Uterus (tissue), 4 donors: ENCODE data around the gene SNAPC4. TPM values are rescaled to one million over a fixed set of nuclear protein-coding genes. Genes with fewer than 3 reads are reported as not detected.

Experiments used
- DNase-seq, 2 donors: peaks; one replicate each; pipeline ENCODE4 v3.0.0-alpha.2; 2019 to 2020
- H3K27ac ChIP-seq, 2 donors: fragments of 200-600 bp; sonication (generic); 1 replicate in 1 of 2; 2 replicates in 1 of 2; pipeline ENCODE4 v1.5.1; 2016 to 2018
- H3K27me3 ChIP-seq, 2 donors: fragments of 200-600 bp; sonication (generic); one replicate each; pipeline ENCODE4 v1.5.1; 2018 to 2019; ENCODE audit warnings: control low read depth in 1 of 2
- H3K36me3 ChIP-seq, 2 donors: fragments of 200-600 bp; sonication (generic); one replicate each; pipeline ENCODE4 v1.5.1; 2019; ENCODE audit warnings: control low read depth in 1 of 2
- H3K4me1 ChIP-seq, 2 donors: fragments of 200-600 bp; sonication (generic); one replicate each; pipeline ENCODE4 v1.5.1; 2018 to 2019; ENCODE audit warnings: control low read depth in 1 of 2
- H3K4me3 ChIP-seq, 2 donors: fragments of 200-600 bp; sonication (generic); 1 replicate in 1 of 2; 2 replicates in 1 of 2; pipeline ENCODE4 v1.5.1; 2018 to 2019; ENCODE audit warnings: mild to moderate bottlenecking in 1 of 2
- H3K9me3 ChIP-seq, 2 donors: fragments of 200-600 bp; sonication (generic); one replicate each; pipeline ENCODE4 v1.5.1; 2019; ENCODE audit warnings: control low read depth in 1 of 2
- CTCF ChIP-seq, 4 experiments: fragments of 200-600 bp in 2 of 4; fragments of 450-650 bp in 2 of 4; sonication (generic) in 2 of 4; IDR thresholded peaks; one replicate each; pipeline ENCODE4 v1.5.1; 2016 to 2019; ENCODE audit warnings: antibody characterized with exemption in 4 of 4, mild to moderate bottlenecking in 2 of 4, moderate library complexity in 1 of 4
- POLR2A ChIP-seq, 2 donors: fragments of 450-650 bp; IDR thresholded peaks; one replicate each; pipeline ENCODE4 v1.6.1; 2016; ENCODE audit warnings: antibody characterized with exemption in 2 of 2, mild to moderate bottlenecking in 1 of 2, moderate library complexity in 1 of 2
- intact Hi-C: fragments of 100-400 bp; cut with DNase I; formaldehyde crosslinking; loops from one replicate; pipeline ENCODE4 v1.15.1; 2023; ENCODE audit warnings: low total_unique reads
- total RNA-seq, 4 donors: library from RNA; depleted of rRNA in 3 of 4; stranded (reverse); fragments of >200 nt in 3 of 4; gene quantifications; one replicate each; pipeline versions ENCODE4 v1.1.0 to v1.2.4, GENCODE V29; 2014 to 2023
- donor health status: DM: yes; HTN: yes; CAD: no.

The SNAPC4 gene
- total RNA-seq, 4 donors from 2014 or later: 0.51 to 12.5 (median 7.7) TPM

GRCh38 chr9:136380381-136380780 lies 19.6 kb downstream of the SNAPC4 start:
- no peak overlapping the region for H3K27ac ChIP-seq
- no peak for DNase-seq
- no peaks in the 10 kb centered on the region for H3K4me1 ChIP-seq
- no peaks in the 10 kb centered on the region for H3K27me3 ChIP-seq
- TF ChIP-seq CTCF (IDR thresholded peaks at IDR 0.05) (no peak), POLR2A (IDR thresholded peaks at IDR 0.05) (no peak)
- H3K36me3 ChIP-seq: no peaks in the 10 kb centered on the region
- no peaks in the 10 kb centered on the region for H3K9me3 ChIP-seq
- no peak overlapping the region for H3K4me3 ChIP-seq
- intact Hi-C loops: no loop called here

- no peak overlapping the region for H3K4me3 ChIP-seq
- H3K9me3 ChIP-seq: no peaks in the 10 kb centered on the region
- no peaks in the 10 kb centered on the region for H3K4me1 ChIP-seq
- no peaks in the 10 kb centered on the region for H3K27me3 ChIP-seq
- H3K27ac ChIP-seq: no peak overlapping the region
- intact Hi-C loops: no loop called here
- no peak for DNase-seq
- no peaks in the 10 kb centered on the region for H3K36me3 ChIP-seq
- TF ChIP-seq CTCF (IDR thresholded peaks at IDR 0.05) (no peak), POLR2A (IDR thresholded peaks at IDR 0.05) (no peak)
These were observed 20.1 kb downstream of the SNAPC4 start for GRCh38 chr9:136379891-136380290.

- no peak overlapping the region for H3K27ac ChIP-seq
- no peak overlapping the region for H3K4me3 ChIP-seq
- intact Hi-C loops: no loop called here
- no peak for TF ChIP-seq POLR2A (IDR thresholded peaks at IDR 0.05)
- TF ChIP-seq CTCF (IDR thresholded peaks at IDR 0.05): no peak
- H3K4me1 ChIP-seq: no peaks in the 10 kb centered on the region
- H3K9me3 ChIP-seq: no peaks in the 10 kb centered on the region
- no peaks in the 10 kb centered on the region for H3K27me3 ChIP-seq
- no peak for DNase-seq
- no peaks in the 10 kb centered on the region for H3K36me3 ChIP-seq
These were observed 20.6 kb downstream of the SNAPC4 start for GRCh38 chr9:136379401-136379800.

DNA sequence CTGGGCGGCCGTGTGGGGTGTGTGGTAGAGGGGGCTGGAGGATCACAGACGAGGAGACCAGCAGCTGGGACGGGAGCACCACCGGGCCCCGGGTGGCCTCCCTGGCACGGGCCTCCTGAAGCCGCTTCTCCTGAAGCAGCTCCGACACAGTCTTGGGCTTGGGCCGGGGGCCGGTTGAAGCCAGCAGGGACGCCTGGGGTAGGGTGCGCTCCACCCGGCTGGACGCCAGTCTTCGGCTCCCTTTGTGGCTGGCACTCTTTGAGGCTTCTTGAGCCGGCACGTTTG lies 21.0 kb downstream of the SNAPC4 start:
- no peaks in the 10 kb centered on the region for H3K27me3 ChIP-seq
- intact Hi-C loops: no loop called here
- TF ChIP-seq POLR2A (IDR thresholded peaks at IDR 0.05): no peak
- TF ChIP-seq CTCF (IDR thresholded peaks at IDR 0.05): no peak
- no peak overlapping the region for H3K27ac ChIP-seq
- H3K9me3 ChIP-seq: no peaks in the 10 kb centered on the region
- no peaks in the 10 kb centered on the region for H3K36me3 ChIP-seq
- no peak for DNase-seq
- H3K4me3 ChIP-seq: no peak overlapping the region
- H3K4me1 ChIP-seq: no peaks in the 10 kb centered on the region

DNA sequence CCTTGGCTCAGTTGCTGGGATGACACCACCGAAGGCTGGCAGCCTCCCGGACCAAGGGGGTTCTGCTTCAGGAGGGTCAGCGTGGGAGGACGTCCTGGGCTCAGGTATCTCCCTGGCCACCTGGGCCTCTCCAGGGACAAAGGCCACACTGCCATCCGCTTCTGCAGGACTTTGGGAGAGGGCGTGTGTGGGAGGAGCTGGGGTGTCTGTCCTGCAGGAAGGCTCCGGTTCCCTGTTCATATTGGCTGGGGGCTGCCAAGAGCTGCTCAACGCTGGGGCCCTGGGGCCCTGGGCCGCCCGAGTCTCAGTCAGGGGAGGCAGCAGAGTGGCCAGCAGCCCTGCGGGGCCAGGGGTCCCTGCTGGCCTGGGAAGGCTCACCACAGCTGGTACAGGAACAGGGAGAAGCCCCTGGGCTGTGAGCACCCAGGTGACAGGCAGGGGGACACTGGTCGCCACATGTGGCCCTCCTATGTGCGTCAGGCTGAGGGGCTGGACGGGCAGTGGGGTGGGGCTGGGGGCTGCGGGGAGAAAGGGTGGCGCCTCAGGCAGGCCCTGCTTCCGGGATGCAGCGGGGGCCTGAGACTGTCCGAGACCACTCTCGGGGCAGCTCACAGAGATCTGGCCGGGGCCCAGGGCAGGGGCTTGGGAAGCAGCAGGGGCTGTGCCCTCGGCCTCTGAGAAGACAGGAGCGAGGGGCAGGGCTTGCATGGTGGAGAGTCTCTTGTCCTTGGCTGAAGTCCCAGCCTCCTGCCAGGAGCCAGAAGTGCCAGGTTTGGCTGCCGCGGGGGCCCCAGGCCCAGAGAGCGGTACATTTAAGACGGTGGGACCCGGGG lies 21.6 kb downstream of the SNAPC4 start:
- Histone ChIP-seq H3K36me3 (no peaks in the 10 kb centered on the region), H3K9me3 (no peaks in the 10 kb centered on the region), H3K27me3 (no peaks in the 10 kb centered on the region), H3K27ac (no peak overlapping the region), H3K4me3 (no peak overlapping the region), H3K4me1 (no peaks in the 10 kb centered on the region)
- DNase-seq: no peak
- intact Hi-C loops: no loop called here
- no peak for TF ChIP-seq CTCF (IDR thresholded peaks at IDR 0.05)
- no peak for TF ChIP-seq POLR2A (IDR thresholded peaks at IDR 0.05)
